ENCODE measurements around the gene RNF121.
"Not testable (repeated sequence)": the region's sequence is repeated elsewhere in the genome, so short reads cannot be mapped to it uniquely, and the experiment has no call there.

The RNF121 gene

DNA sequence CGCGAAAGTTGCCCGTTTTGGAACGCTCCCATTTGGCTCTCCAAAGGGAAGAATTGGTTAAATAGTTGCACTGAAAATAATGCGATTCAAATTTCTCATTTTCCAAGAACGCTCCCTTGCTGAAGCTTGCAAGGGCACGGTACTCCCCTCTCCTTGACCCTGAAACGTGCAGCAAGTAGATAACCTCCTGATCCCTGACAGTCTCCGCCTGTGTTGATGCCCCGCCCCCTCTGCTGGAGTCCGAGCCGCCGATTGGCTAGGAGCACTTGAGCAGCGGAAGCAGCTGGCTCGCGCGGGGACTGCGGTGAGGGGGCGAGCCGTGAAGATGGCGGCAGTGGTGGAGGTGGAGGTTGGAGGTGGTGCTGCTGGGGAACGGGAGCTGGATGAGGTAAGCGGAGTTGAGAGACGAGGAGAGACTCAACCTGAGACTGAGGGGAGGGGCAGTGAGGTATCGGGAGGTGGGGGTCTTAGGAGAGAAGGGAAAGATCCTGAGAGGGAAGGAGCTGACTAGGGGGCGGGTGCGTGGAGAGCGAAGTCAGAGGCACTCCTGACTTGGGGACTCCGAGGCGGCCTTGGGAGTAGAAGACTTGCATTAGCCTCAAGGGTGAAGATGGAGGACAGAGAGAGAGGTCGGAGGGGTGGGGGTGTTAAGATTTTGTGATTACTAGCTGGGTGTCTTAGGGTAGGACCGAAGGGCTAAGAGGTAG is at the start of gene RNF121:
Gene RNF121 (plus strand): TSS at position 310 of the 707 bp plus-strand sequence. CDS start 16 bp downstream, at position 326.
- peak; percentile 99 for DNase-seq

DNA sequence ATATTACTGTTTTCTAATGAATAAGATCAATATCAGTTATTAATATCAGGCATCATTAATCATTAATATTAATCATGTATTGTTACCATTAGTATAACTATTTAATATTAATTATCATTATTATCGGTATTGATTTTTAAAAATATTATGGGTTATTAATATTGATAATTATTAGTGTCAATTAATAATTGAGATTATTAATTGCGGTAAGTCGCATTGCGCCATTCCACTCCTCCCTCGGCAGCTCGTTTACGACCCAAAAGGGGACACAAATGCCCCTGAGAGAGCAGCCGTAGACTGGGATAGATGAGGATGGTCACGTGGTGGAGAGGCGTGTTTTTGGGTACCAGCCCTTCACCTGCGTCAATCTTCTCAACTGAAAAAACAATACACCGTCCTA is 43.0 kb upstream of the RNF121 start:
- not testable (repeated sequence) for DNase-seq

DNA sequence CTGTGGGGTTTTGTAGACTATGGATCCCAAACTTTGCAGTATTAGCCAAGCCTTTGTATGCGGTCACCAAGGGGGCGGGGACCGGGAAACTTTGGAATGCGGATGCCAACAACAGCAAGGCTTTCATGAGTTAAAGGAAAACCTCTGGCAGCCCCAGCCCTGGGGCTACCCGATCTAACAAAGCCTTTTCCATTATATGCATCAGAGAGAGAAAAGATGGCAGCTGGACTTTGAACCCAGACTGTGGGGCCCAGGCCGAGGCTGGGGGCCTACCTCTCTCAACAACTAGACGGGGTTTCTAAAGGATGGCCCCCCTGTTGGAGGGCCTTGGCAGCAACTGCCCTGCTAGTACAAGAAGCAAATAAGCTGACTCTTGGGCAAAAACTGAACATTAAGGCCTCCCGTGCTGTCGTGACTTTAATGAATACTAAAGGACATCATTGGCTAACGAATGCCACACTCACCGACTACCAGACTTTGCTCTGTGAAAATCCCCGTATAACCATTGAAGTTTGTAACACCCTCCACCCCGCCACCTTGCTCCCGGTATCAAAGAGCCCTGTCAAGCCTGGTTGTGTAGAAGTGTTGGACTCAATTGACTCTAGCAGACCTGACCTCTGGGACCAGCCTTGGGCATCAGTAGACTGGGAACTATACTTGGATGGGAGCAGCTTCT is 40.4 kb upstream of the RNF121 start:
- not testable (repeated sequence) for DNase-seq

DNA sequence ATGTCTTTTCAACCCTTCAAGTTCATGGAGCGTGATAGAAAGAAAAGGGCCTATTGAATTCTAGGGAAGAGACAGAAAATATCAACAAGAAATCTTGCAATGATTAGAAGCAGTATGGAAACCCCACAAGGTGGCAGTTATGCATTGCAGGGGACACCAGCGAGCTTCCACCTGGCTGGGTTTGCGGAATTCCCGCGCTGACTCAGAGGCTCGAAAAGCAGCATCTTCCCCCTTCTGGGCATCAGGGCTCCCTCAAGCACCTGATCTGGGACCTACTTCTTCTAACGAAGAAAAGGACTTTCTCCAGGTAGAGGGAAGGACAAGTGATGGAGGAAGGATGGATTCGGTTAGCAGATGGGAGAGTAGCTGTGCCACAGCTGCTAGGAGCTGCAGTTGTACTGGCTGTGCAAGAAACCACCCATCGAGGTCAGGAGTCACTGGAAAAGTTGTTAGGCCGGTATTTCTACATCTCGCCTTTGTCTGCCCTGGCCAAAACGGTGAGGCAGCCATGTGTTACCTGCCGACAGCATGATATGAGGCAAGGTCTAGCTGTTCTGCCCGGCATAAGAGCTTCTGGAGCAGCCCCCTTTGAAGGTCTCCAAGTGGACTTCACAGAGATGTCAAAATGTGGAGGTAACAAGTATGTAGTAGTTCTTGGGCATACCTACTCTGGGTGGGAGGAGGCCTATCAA is 39.5 kb upstream of the RNF121 start:
- DNase-seq = not testable (repeated sequence)

DNA sequence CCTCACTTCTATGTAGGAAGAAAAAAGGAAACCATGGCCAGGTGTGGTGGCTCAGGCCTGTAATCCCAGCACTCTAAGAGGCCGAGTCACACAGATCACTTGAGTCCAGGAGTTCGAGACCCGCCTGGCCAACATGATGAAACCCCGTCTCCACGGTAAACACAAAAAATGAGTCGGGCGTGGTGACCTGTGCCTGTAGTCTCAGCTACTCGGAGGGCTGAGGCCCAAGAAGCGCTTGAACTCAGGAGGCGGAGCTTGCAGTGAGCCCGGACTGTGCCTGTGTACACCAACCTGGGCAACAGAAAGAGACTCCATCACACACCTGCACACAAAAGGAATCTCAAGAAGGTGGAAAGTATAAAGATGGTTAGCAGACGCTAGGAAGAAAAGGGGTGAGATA is 32.9 kb upstream of the RNF121 start:
- no peak for DNase-seq

DNA sequence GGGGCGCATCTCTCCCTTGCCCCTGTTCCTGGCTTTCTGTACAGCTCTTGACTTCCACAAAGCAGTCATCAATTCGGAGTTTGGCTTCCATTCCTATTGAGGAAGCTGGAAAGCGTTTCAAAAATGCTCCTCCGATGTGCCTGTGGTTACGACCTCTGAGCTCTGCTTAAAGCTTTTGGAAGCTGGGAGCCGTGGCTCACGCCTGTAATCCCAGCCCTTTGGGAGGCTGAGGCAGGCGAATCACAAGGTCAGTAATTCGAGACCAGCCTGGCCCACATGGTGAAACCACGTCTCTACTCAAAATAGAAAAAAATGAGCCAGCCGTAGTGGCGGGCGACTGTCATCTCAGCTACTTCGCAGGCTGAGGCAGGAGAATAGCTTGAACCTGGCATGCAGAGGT is 27.7 kb upstream of the RNF121 start:
- DNase-seq = not testable (repeated sequence)

DNA sequence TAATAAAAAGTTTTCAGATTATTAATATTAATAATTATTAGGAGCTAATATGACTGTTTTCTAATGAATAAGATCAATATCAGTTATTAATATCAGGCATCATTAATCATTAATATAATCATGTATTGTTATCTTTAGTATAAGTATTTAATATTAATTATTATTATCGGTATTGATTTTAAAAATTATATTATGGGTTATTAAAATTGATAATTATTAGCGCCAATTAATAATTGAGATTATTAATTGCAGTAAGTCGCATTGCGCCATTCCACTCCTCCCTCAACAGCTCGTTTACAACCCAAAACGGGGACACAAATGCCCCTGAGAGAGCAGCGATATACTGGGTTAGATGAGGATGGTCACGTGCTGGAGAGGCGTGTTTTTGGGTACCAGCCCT is 20.6 kb upstream of the RNF121 start:
- no peak for DNase-seq

DNA sequence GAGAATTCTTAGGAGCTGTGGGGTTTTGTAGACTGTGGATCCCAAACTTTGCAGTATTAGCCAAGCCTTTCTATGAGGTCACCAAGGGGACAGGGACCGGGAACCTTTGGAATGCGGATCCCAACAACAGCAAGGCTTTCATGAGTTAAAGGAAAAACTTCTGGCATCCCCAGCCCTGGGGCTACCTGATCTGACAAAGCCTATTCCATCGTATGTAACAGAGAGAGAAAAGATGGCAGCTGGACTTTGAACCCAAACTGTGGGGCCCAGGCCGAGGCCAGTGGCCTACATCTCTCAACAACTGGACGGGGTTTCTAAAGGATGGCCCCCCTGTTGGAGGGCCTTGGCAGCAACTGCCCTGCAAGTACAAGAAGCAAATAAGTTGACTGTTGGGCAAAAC is 18.1 kb upstream of the RNF121 start:
- not testable (repeated sequence) for DNase-seq

DNA sequence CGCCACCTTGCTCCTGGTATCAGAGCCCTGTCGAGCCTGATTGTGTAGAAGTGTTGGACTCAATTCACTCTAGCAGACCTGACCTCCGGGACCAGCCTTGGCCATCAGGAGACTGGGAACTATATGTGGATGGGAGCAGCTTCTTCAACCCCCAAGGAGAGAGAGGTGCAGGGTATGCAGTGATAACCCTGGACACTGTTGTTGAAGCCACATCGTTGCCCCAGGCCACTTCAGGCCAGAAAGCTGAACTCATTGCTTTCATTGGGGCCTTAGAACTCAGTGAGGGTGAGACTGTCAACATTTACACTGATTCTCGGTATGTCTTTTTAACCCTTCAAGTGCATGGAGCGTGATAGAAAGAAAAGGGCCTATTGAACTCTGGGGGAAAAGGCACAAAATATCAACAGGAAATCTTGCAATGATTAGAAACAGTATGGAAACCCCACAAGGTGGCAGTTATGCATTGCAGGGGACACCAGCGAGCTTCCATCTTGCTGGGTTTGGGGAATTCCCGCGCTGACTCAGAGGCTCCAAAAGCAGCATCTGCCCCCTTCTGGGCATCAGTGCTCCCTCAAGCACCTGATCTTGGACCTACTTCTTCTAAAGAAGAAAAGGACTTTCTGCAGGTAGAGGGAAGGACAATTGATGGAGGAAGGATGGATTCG is 17.4 kb upstream of the RNF121 start:
- DNase-seq = not testable (repeated sequence)

DNA sequence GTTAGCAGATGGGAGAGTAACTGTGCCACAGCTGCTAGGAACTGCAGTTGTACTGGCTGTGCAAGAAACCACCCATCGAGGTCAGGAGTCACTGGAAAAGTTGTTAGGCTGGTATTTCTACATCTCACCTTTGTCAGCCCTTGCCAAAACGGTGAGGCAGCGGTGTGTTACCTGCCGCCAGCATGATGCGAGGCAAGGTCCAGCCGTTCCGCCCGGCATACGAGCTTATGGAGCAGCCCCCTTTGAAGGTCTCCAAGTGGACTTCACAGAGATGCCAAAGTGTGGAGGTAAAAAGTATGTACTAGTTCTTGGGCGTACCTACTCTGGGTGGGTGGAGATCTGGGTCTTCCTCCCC is 16.9 kb upstream of the RNF121 start:
- not testable (repeated sequence) for DNase-seq

DNA sequence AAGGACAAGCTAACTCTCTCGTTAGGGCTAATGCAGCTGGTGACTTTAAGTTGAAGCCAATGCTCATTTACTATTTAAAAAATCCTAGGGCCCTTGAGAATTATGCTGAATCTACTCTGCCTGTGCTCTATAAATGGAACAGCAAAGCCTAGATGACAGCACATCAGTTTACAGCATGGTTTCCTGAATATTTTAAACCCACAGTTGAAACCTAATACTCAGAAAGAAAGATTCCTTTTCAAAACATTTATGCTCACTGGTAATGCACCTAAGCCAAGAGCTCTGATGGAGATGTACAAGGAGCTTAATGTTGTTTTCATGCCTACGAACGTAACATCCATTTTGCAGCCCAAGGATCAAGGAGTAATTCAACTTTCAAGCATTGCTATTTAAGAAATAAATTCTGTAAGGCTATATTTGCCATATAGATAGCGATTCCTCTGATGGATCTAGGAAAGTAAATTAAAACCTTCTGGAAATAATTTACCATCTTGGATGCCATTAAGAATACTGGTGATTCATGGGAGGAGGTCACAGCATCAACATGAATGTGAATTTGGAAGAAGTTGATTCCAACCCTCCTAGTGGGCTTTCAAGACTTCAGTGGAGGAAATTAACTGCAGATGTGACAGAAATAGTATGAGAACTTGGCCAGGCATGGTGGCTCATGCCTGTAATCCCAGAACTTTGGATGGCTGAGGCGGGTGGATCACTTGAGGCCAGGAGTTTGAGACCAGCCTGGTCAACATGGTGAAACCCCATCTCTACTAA is 14.9 kb upstream of the RNF121 start:
- no peak for DNase-seq

DNA sequence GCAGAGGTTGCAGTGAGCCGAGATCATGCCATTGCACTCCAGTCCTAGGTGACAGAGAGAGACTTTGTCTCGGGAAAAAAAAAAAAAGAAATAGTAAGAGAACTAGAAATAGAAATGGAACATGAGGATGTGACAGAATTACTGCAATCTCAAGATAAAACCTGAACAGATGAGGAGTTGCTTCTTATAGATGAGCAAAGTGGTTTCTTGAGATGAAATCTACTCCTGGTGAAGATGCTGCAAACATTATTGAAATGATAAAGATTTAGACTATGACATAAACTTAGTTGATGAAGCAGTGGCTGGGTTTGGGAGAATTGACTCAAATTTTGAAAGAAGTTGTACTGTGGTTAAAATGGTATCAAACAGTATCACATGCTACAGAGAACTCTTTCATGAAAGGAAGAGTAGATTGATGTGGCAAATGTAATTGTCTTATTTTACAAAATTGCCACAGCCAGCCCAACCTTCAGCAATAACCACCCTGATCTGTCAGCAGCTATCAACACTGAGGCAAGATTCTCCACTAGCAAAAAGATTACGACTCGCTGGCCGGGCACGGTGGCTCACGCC is 14.1 kb upstream of the RNF121 start:
- no peak for DNase-seq

DNA sequence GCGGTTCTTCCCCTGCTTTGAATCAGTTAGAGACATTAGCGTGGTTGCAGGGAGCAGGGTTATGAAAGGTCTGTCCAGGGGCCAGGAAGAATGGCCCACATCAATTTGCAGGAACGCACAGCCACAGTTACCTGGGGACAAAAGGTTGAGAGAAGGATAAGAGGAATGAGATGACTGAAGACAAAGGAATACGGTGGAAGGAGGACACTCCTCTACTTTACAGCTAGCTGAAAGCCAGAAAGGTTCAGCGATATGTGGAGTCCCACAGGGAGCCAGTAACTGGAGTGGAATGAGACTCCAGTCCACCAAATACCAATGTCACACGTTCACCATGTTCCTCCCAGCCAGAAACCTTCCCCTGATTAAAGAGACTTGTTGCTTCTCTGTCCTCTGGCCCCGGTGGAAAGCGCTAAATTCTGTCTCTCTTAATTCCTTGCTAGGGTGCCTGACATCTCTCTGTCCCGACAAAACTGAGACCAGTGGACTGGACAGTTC is 11.2 kb upstream of the RNF121 start:
- DNase-seq = no peak

DNA sequence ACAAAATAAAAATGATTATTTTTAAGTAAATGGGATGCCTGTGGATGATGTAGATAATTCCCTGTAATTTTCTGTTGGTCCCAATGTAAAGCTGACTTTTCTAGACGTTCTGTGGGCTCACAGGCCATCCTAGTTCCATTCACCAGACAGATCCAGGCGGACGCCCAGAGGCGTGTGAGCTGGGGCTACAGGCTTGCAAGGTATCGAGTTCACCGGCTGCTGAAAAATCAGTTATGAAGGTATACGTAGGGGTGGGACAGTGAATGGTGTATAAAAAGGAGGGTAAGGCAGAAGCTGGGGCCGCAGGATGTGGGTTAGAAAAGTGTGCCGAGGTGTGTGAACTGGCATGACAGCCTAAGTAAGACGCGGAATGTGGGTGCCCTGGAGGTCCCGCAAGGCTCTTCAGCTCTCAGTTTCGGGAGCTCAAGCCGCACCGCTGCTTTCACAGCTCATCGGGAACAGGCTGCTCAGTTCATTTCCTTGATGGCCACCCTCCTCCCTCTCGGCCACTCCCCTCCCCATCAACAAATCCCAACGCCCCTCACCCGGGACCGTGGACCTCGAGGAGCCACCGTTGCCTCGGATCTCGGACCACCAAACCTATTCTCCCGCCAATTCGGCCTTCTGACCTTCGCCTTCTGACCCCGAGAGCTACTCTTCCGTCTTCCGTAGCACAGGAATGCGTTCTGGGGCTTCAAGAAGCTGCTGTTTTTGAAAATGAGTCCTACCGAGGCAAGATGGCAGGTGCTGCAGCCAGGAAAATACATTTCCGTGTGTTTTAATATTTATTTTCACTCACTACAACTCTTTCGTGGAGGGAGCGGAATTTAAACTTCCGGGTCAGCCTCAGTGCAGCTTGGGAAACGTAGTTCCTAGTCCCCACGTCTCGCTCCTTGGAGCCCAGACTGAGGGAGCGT is 768 bp upstream of the RNF121 start, which contains the start of gene XNDC1N:
Gene XNDC1N (minus strand): TSS at position 775 of the 917 bp plus-strand sequence. CDS start 5,241 bp downstream, outside the sequence.
- peak; percentile 99 for DNase-seq

DNA sequence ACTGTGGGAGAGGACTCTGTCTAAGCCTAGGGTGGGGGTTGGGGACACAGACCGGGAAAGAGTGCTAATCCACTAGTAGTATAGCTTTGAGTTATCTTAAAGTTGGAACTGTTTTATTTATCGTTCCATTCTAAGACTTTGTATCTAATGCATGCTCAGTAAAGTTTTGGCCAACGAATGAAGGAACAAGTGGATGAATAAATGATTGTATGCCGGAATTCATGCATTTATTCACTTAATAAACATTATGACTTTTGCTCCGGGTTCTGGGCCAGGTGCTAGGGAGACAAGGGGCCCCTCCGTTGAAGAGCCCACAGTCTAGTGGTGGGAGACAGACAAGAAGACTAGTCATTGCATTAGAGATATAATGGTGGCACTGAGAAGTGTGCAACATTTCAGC is 645 bp downstream of the RNF121 start:
- no peak for DNase-seq

DNA sequence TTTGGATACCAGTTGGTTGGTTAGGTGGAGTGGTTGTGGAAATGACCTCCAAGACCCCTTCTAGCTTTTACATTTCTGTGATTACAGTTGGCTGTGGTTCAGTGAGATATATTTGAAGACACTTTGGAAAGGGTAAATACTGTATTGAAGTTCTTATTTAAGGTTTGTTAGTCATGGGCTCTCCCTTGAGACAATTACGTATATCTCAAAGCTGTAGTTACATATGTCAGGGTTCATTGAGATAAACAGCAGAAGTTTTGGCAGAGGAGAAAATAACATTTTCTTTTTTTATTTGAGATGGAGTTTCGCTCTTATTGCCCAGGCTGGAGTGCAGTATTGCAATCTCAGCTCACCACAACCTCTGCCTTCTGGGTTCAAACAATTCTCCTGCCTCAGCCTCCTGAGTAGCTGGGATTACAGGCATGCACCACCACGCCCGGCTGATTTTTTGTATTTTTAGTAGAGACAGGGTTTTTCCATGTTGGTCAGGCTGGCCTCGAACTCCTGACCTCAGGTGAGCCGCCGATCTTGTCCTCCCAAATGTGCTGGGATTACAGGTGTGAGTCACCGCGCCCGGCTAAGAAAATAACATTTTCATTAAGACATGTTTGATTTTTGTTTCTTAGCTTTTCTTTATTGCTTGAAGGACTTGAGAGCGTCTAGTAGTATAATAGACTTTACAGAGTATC is 1.9 kb downstream of the RNF121 start:
- DNase-seq = no peak

DNA sequence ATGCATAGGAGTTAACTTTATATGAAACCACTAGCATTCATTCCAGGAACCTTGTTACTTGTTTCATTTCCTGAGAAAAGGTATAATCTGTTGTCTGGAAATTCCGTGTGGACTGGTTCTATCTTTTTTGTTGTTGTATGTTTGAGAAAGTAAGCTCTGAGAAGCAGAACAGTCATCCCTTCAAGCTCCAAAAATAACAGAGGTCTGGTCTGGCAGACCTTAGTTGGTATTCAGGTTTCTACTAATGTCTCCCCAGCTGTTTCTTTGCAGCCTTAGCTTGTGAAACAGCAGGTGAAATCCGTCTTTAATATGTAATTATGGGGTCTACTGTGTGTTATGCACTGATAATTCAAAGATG is 2.4 kb downstream of the RNF121 start:
- no peak for DNase-seq

DNA sequence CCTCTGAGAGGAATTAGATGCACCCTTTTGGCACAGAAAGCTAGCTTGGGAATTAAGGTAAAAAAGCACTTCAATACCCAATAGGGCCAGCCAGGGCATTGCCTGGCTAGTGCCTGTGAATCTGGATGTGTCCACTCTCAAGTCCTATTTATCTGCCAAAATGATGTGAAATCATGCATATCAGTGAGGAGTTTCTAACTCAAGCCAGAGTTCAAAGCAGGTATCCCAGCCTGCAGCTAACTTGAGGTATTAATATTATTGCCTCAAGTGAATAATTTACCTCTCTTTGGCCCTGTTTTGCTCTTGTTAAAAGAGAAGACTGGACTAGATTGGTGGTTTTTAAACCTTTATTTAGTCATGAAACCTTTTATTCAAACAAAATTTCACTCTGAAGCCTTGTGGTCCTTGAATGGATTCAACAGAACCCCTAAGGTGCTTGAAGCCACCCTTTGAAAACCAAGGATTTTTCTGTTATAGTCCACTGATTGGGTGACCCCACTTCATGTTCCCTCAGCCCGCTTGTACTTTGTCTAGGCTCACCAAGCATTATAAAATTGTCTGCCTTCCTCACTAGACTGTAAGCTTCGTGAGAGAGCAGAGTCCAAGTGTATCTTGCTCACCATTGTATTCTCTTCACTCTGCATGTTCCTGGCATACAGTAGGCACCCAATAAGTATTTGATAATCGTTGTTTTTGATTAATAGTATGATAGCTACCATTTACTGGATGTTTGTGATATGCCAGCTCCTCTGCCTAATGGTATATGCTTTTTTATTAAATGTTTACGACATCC is 4.5 kb downstream of the RNF121 start:
- no peak for DNase-seq

DNA sequence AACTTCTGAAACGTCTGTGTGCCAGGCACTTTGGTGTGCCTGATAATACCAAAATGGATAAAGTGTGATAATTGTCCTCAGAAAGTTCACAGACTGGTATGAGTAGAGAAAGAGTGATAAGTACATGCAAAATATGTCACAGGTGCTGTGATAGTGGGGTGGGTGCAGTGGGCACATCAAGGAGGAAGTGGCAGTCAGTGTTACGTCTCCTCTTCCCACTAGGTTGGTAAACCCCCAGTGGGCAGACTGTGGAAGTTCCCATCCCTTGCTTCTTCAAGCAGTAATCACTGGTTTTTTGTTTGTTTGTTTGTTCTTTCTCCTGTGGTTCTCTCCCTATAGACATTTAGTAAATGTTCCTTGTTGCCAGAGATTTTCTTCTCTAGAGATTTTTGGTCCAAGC is 5.4 kb downstream of the RNF121 start:
- DNase-seq = no peak
